Right cardiac atrium (tissue), 5 donors: Measurements from ENCODE around the gene FRMD4A. TPM values are rescaled to one million over a fixed set of nuclear protein-coding genes. Genes with fewer than 3 reads are reported as not detected.
"Not testable (repeated sequence)": the region's sequence is repeated elsewhere in the genome, so short reads cannot be mapped to it uniquely, and the experiment has no call there.

Experiments
- ATAC-seq, 2 donors: fragments of 200-7000 bp; cut with Tn5 transposase; one replicate each; pipeline versions ENCODE4 v1.8.0 to v1.9.1; 2020; ENCODE audit warnings: moderate library complexity in 2 of 2, mild to moderate bottlenecking in 1 of 2
- DNase-seq, 3 donors: peaks; one replicate each; pipeline ENCODE4 v3.0.0-alpha.2; 2020
- H3K27ac ChIP-seq: one replicate; pipeline ENCODE4 v1.5.1; 2013; ENCODE audit warnings: mild to moderate bottlenecking, low read length, control low read depth, moderate library complexity
- H3K27me3 ChIP-seq: one replicate; pipeline ENCODE4 v1.6.1; 2013; ENCODE audit not compliant: control insufficient read depth, insufficient read depth
- H3K4me1 ChIP-seq: one replicate; pipeline ENCODE4 v1.6.1; 2013; ENCODE audit warnings: low read length; ENCODE audit not compliant: control insufficient read depth, insufficient read depth
- H3K4me3 ChIP-seq: one replicate; pipeline ENCODE4 v1.5.1; 2013; ENCODE audit warnings: low read length, control low read depth
- H3K9me3 ChIP-seq: one replicate; pipeline ENCODE4 v1.6.1; 2013; ENCODE audit warnings: low read length; ENCODE audit not compliant: control insufficient read depth
- WGBS: extraction: QIAGEN DNeasy Blood & Tissue Kit; methylation state at CpG from one replicate; pipeline ENCODE4 v1.1.7; 2013; 5-methylcytosine and 5-hydroxymethylcytosine counted together
- intact Hi-C, 4 donors: fragments of 100-400 bp; cut with DNase I; formaldehyde crosslinking; loops; one replicate each; pipeline versions ENCODE4 v1.11.0 to v1.14.0; 2022 to 2023
- polyA plus RNA-seq: library from polyadenylated mRNA; stranded (reverse); fragments of 200-250 nt; gene quantifications from one replicate; pipeline ENCODE4 v1.2.3, GENCODE V29; 2013
- total RNA-seq, 4 donors: library from RNA; stranded (reverse); fragmentation: NEBNext Ultra II Directional; extraction: Animal tissue kit (Norgen Biotek cat#: 25700); gene quantifications; one replicate each; pipeline ENCODE4 v1.2.1, GENCODE V29; 2021
- donor health status: healthy with polysubstance abuse.
- donor health status: DM: no; HTN: yes; CAD: no.
- donor health status: DM: no; HTN: no; CAD: no.
- donor health status: DM: no; HTN: yes; CAD: no; lungs with severe emphysema.
- donor health status: DM: yes; HTN: yes; CAD: no.

FRMD4A gene
- total and polyA plus RNA-seq, 5 donors = 14.8 to 30.3 (median 25.1) TPM

- Histone ChIP-seq H3K27me3 (no peaks in the 10 kb centered on the region), H3K27ac (peak overlapping the region; percentile 44), H3K4me1 (peaks cover 11% of the 10 kb centered on the region), H3K4me3 (no peak overlapping the region), H3K9me3 (no peaks in the 10 kb centered on the region)
- DNase-seq (no peak), ATAC-seq (peak in 1 of 2 donors; percentile 4)
- intact Hi-C loops = loop anchor here (5.0 kb wide), 4 partner anchors 104 to 689 kb away; no protein-coding TSS in a partner anchor
- 51% methylated on average over 5 of the region's 5 CpGs for WGBS
Observed at GRCh38 chr10:13788320-13788600, 542.5 kb downstream of the FRMD4A start.

DNA sequence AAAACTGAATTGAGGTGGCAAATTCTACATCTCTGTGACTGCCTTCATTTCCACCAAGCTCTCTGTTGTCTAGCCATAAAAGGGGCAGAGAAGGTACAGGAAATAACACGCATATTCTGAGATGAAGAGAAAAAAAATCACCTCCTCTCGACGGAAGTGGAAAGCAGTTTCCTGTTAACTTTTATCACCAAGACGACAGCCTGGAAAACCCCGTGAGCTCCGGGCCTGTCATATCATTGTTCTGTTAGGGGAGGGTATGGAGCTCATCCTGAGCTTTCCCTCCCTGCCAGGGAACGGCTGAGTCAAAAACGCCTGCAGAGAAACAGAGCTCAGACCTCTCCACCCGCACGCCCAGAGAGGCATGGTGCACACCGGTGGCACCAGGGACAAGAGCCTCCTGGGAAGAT lies 543.7 kb downstream of the FRMD4A start:
- Histone ChIP-seq H3K4me3 (no peak overlapping the region), H3K9me3 (no peaks in the 10 kb centered on the region), H3K27ac (no peak overlapping the region), H3K4me1 (peaks cover 11% of the 10 kb centered on the region), H3K27me3 (no peaks in the 10 kb centered on the region)
- DNase-seq (no peak), ATAC-seq (peak; percentile 7 to 62)
- intact Hi-C loops = loop anchor here (2.0 to 5.0 kb wide), 5 partner anchors 105 to 690 kb away; no protein-coding TSS in a partner anchor
- WGBS = 40% methylated on average over 11 of the region's 11 CpGs

GRCh38 chr10:13784067-13784466 lies 546.7 kb downstream of the FRMD4A start:
- intact Hi-C loops = no loop called here
- DNase-seq (no peak), ATAC-seq (no peak)
- WGBS = 66% methylated on average over 2 of the region's 2 CpGs
- Histone ChIP-seq H3K4me1 (peaks cover 5% of the 10 kb centered on the region), H3K4me3 (no peak overlapping the region), H3K27me3 (no peaks in the 10 kb centered on the region), H3K27ac (no peak overlapping the region), H3K9me3 (no peaks in the 10 kb centered on the region)

DNA sequence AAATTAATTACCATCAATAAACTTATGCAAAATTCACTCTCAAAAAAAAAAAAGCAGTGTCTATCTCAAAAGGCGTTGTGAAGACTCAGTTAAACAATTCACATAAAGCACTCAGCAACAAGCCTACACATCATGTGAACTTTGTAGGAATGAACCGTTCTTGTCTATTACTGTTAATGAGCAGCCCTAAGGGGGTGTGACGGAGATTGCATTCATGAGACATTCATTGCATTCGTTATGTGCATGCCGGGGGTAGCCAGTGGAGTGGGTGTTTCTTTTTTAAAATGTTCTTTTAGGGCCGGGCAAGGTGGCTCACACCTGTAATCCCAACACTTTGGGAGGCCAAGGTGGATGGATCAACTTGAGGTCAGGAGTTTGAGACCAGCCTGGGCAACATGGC lies 551.0 kb downstream of the FRMD4A start:
- Histone ChIP-seq H3K27ac (no peak overlapping the region), H3K9me3 (no peaks in the 10 kb centered on the region), H3K4me3 (no peak overlapping the region), H3K4me1 (peaks cover 2% of the 10 kb centered on the region), H3K27me3 (no peaks in the 10 kb centered on the region)
- DNase-seq (no peak), ATAC-seq (no peak)
- WGBS = 79% methylated on average over 6 of the region's 6 CpGs
- intact Hi-C loops = loop anchor here in 3 of 4 donors (2.0 to 10.0 kb wide), 5 partner anchors 117 to 167 kb away; no protein-coding TSS in a partner anchor

DNA sequence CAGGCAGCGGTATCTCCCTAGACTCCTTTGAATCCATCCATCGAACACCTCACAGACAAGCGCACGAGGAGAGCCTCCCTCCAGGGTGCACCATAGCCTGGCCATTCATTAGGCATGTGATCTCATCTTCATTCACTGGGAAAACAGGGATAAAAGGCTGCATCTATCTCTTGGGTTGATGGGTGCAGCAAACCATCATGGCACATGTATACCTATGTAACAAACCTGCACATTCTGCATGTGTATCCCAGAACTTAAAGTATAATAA lies 552.1 kb downstream of the FRMD4A start:
- not testable (repeated sequence) for ATAC-seq, H3K9me3 ChIP-seq, H3K27ac ChIP-seq, DNase-seq, H3K27me3 ChIP-seq, H3K4me1 ChIP-seq, H3K4me3 ChIP-seq
- 89% methylated on average over 4 of the region's 4 CpGs for WGBS
- intact Hi-C loops = loop anchor here in 3 of 4 donors (2.0 to 10.0 kb wide), 5 partner anchors 116 to 166 kb away; no protein-coding TSS in a partner anchor

DNA sequence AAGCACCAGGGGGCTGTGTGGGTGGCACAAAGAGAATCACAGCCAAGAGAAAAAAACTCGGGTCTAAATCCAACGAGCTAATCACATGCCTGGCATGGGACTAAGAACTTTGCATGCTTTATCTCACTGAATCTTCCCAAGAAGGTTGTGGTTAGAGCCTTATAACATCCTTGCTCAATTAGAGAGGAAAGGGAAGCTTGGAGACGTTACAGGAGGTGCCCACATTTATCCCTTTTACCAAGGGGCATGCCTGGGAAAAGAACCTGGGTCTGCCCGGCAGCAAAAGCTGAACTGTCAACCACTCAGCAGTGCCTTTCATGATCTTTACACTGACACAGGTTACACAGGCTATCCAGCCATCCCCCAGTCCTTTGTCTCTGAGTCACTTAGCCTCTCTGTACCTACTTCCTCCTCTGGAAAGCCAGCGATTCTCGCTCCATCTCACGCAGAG lies 553.8 kb downstream of the FRMD4A start:
- DNase-seq (no peak), ATAC-seq (no peak)
- 61% methylated on average over 7 of the region's 7 CpGs for WGBS
- H3K9me3 ChIP-seq = no peaks in the 10 kb centered on the region
- intact Hi-C loops = loop anchor here (2.0 to 10.0 kb wide), 4 partner anchors 115 to 165 kb away; no protein-coding TSS in a partner anchor
- H3K4me1 ChIP-seq = peaks cover 8% of the 10 kb centered on the region
- H3K27me3 ChIP-seq = no peaks in the 10 kb centered on the region
- no peak overlapping the region for H3K27ac ChIP-seq
- H3K4me3 ChIP-seq = no peak overlapping the region

DNA sequence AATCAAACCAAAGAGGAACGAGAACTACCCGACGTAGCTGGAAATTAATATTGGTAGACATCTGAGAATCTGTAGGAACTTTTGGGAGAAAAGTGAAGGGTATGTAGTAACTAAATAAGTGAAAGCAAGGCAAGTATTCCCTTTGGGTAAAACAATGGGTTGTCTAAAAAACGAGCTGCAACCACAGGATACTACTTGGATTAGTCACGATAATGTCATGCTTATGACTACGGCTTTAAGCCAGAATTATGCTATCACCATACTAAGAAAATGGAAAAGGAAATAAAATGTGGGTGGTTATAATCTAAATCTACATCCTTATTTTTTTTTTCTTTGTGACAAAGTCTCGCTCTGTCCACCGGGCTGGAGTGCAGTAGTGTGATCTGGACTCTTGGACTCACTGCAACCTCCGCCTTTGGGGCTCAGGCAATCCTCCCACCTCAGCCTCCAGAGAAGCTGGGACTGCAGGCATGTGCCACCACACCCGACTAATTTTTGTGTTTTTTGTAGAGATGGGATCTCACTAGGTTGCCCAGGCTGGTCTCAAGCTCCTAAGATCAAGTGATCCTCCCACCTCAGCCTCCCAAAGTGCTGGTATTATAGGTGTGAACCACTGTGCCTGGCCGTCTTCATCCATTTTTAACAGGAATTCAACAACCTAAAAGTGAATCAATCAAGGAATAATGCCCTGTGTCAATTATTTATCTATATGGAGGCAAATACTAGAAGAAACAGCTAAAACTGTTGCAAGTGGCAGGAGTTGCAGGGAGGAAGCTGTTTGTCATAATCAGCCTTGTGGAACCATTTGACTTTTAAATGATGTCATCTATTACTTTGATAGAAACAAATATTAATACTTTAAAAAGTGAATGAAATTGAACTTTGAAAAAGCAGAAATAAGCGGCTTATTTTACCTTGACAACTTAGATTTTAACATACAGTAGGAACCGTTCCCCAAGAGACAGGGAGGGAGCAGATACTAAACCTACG lies 554.6 kb downstream of the FRMD4A start:
- WGBS = 87% methylated on average over 14 of the region's 14 CpGs
- Histone ChIP-seq H3K4me3 (no peak overlapping the region), H3K27ac (no peak overlapping the region), H3K4me1 (peaks cover 8% of the 10 kb centered on the region), H3K27me3 (no peaks in the 10 kb centered on the region), H3K9me3 (no peaks in the 10 kb centered on the region)
- ATAC-seq (no peak), DNase-seq (no peak)
- intact Hi-C loops = loop anchor here (2.0 to 10.0 kb wide), 4 partner anchors 114 to 164 kb away; no protein-coding TSS in a partner anchor

DNA sequence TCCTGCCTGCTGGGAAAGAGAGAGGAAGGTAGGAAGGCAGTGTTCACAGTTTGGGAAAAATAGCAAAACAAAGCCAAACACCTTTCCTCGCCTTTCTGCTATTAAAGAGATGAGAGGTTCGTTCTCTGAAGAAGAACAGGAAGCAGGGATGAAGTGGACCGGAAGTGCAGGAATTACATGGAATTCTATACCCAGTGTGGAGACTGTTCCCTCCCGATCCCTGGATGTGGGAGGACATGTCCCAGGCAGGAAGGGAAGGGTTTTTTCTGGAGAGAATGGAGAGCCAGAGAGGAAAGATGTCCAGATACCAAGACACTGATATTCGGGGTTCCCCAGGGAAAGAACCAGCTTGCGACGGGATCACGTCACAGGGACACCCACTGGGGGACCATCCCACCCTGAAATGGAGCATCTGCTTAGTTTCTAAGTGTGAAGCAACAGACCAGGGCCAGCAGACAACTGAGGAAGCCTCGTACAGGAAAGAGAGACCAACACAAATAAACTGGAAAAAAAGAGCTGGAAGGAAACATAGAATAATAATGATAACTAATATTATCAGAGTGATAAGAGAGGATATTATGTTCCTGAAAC lies 556.3 kb downstream of the FRMD4A start:
- peaks cover 8% of the 10 kb centered on the region for H3K4me1 ChIP-seq
- no peak for DNase-seq
- no peaks in the 10 kb centered on the region for H3K27me3 ChIP-seq
- 49% methylated on average over 9 of the region's 9 CpGs for WGBS
- intact Hi-C loops = loop anchor here in 2 of 4 donors (5.0 to 10.0 kb wide), 2 partner anchors 157 to 160 kb away; no protein-coding TSS in a partner anchor
- no peak overlapping the region for H3K4me3 ChIP-seq
- H3K9me3 ChIP-seq = no peaks in the 10 kb centered on the region
- peak overlapping the region; percentile 6 for H3K27ac ChIP-seq
- ATAC-seq = peak in 1 of 2 donors; percentile 55

DNA sequence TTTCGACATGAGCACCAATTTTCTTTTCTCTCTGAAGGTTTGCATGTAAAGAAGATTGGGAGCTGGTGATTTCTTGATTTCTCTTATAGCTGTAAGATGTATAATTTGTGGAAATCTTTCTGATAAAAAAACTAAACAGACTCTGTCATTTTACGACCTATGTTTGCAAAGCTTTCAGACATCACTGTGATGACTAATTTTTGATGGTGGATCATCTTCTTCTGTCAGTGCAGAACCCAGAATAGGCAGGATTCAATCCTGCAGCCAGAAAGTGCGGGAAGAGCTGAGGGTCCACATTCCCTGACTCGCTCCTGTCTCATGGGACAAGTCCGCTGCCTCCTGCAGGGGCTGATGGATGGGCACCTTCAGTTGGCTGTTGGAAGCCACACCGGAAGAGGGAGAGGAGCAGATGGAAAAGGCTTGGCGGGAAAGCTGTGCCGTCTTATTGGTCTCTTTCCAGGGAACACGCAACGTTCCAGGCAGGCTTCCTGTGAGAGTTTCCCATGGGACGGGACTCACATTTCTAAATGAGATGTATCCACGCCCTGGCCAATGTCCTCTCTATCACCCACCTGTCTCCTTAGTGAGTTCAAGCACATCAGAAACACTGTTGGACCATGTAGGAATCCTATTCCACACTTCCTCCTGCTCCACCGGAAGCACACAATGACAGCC lies 557.1 kb downstream of the FRMD4A start:
- no peaks in the 10 kb centered on the region for H3K27me3 ChIP-seq
- peak overlapping the region; percentile 14 for H3K27ac ChIP-seq
- 65% methylated on average over 13 of the region's 13 CpGs for whole genome bisulfite sequencing
- no peak overlapping the region for H3K4me3 ChIP-seq
- H3K4me1 ChIP-seq = peaks cover 8% of the 10 kb centered on the region
- no peaks in the 10 kb centered on the region for H3K9me3 ChIP-seq
- DNase-seq = no peak
- ATAC-seq = no peak
- intact Hi-C loops = loop anchor here in 2 of 4 donors (5.0 to 10.0 kb wide), 2 partner anchors 156 to 159 kb away; no protein-coding TSS in a partner anchor

GRCh38 chr10:13773043-13773442 lies 557.7 kb downstream of the FRMD4A start:
- no peaks in the 10 kb centered on the region for H3K9me3 ChIP-seq
- intact Hi-C loops = loop anchor here in 2 of 4 donors (5.0 to 10.0 kb wide), 2 partner anchors 156 to 158 kb away; no protein-coding TSS in a partner anchor
- no peak overlapping the region for H3K27ac ChIP-seq
- 93% methylated on average over 8 of the region's 8 CpGs for WGBS
- H3K4me3 ChIP-seq = no peak overlapping the region
- H3K4me1 ChIP-seq = peaks cover 8% of the 10 kb centered on the region
- DNase-seq (no peak), ATAC-seq (no peak)
- no peaks in the 10 kb centered on the region for H3K27me3 ChIP-seq
